ENCODE results near the gene CMTM5.
A peak's percentile ranks its signal among the peaks of the same experiment; 100 is the strongest.

The CMTM5 gene

GRCh38 chr14:23351681-23352505, 25.0 kb upstream of the CMTM5 start:
- TF ChIP-seq FOXP2 (optimal IDR thresholded peaks at IDR 0.05; ENCODE audit: borderline replicate concordance, extremely low read depth, extremely low read length, insufficient read depth) (no peak), SIN3A (IDR thresholded peaks at IDR 0.05; ENCODE audit: borderline replicate concordance, insufficient read depth, low read length) (no peak), TAF1 (IDR thresholded peaks at IDR 0.05; ENCODE audit: borderline replicate concordance, insufficient read depth, low read length) (no peak), REST (IDR thresholded peaks at IDR 0.05; ENCODE audit: insufficient read depth in 1 of 2, low read depth in 2 of 2, low read length in 2 of 2) (no peak), POLR2AphosphoS5 (IDR thresholded peaks at IDR 0.05; ENCODE audit: low read depth, low read length) (no peak)

- peak; percentile 49; the same call in 1 of the 2 replicates for TF ChIP-seq TAF1 (IDR thresholded peaks at IDR 0.05; ENCODE audit: borderline replicate concordance, insufficient read depth, low read length)
- TF ChIP-seq POLR2AphosphoS5 (IDR thresholded peaks at IDR 0.05; ENCODE audit: low read depth, low read length): peak; percentile 73
- TF ChIP-seq FOXP2 (optimal IDR thresholded peaks at IDR 0.05; ENCODE audit: borderline replicate concordance, extremely low read depth, extremely low read length, insufficient read depth): no peak
- no peak for TF ChIP-seq REST (IDR thresholded peaks at IDR 0.05; ENCODE audit: insufficient read depth in 1 of 2, low read depth in 2 of 2, low read length in 2 of 2)
Observed at GRCh38 chr14:23352506-23353432, 24.1 kb upstream of the CMTM5 start, which contains the start of gene SLC22A17. Gene SLC22A17 (minus strand): TSS chr14:23352887.

GRCh38 chr14:23353433-23353780, 23.4 kb upstream of the CMTM5 start:
- TF ChIP-seq FOXP2 (optimal IDR thresholded peaks at IDR 0.05; ENCODE audit: borderline replicate concordance, extremely low read depth, extremely low read length, insufficient read depth) (no peak), POLR2AphosphoS5 (IDR thresholded peaks at IDR 0.05; ENCODE audit: low read depth, low read length) (no peak), TAF1 (IDR thresholded peaks at IDR 0.05; ENCODE audit: borderline replicate concordance, insufficient read depth, low read length) (no peak), SIN3A (IDR thresholded peaks at IDR 0.05; ENCODE audit: borderline replicate concordance, insufficient read depth, low read length) (no peak), REST (IDR thresholded peaks at IDR 0.05; ENCODE audit: insufficient read depth in 1 of 2, low read depth in 2 of 2, low read length in 2 of 2) (no peak)

GRCh38 chr14:23354990-23355389, 21.9 kb upstream of the CMTM5 start:
- TF ChIP-seq REST (IDR thresholded peaks at IDR 0.05; ENCODE audit: insufficient read depth in 1 of 2, low read depth in 2 of 2, low read length in 2 of 2) (no peak), FOXP2 (optimal IDR thresholded peaks at IDR 0.05; ENCODE audit: borderline replicate concordance, extremely low read depth, extremely low read length, insufficient read depth) (no peak), TAF1 (IDR thresholded peaks at IDR 0.05; ENCODE audit: borderline replicate concordance, insufficient read depth, low read length) (no peak), POLR2AphosphoS5 (IDR thresholded peaks at IDR 0.05; ENCODE audit: low read depth, low read length) (no peak), SIN3A (IDR thresholded peaks at IDR 0.05; ENCODE audit: borderline replicate concordance, insufficient read depth, low read length) (no peak)

All from PFSK-1 (cell line).